ENCODE data around the gene ARHGEF28.

ARHGEF28 gene

GRCh38 chr5:73859696-73860095 is 233.7 kb downstream of the ARHGEF28 start:
- DNase-seq: no peak
- in situ Hi-C loops (cut with HindIII; ENCODE audit: low pct_ligation_motif_present, low sequenced_read_pairs): no loop called here
- Histone ChIP-seq H3K27ac (no peak overlapping the region), H3K36me3 (replicated peaks) (peaks cover 12% of the 10 kb centered on the region), H3K27me3 (replicated peaks) (no peaks in the 10 kb centered on the region), H3K4me3 (ENCODE audit: low read depth, low read length) (no peak overlapping the region)
- TF ChIP-seq CTCF (IDR thresholded peaks at IDR 0.05; ENCODE audit: low read depth, low read length, missing control alignments): no peak

GRCh38 chr5:73861313-73861988 is 235.5 kb downstream of the ARHGEF28 start:
- no peak for DNase-seq
- no peak overlapping the region for H3K27ac ChIP-seq
- H3K4me3 ChIP-seq (ENCODE audit: low read depth, low read length): no peak overlapping the region
- no peaks in the 10 kb centered on the region for H3K27me3 ChIP-seq (replicated peaks)
- peaks cover 19% of the 10 kb centered on the region for H3K36me3 ChIP-seq (replicated peaks)
- in situ Hi-C loops (cut with HindIII; ENCODE audit: low pct_ligation_motif_present, low sequenced_read_pairs): no loop called here
- no peak for TF ChIP-seq CTCF (IDR thresholded peaks at IDR 0.05; ENCODE audit: low read depth, low read length, missing control alignments)

- no peak for TF ChIP-seq CTCF (IDR thresholded peaks at IDR 0.05; ENCODE audit: low read depth, low read length, missing control alignments)
- DNase-seq: no peak
- Histone ChIP-seq H3K27ac (no peak overlapping the region), H3K27me3 (replicated peaks) (no peaks in the 10 kb centered on the region), H3K36me3 (replicated peaks) (peaks cover 21% of the 10 kb centered on the region), H3K4me3 (ENCODE audit: low read depth, low read length) (no peak overlapping the region)
- in situ Hi-C loops (cut with HindIII; ENCODE audit: low pct_ligation_motif_present, low sequenced_read_pairs): no loop called here
Measured at GRCh38 chr5:73862796-73863195, 236.8 kb downstream of the ARHGEF28 start.

GRCh38 chr5:73863876-73864275 is 237.9 kb downstream of the ARHGEF28 start:
- in situ Hi-C loops (cut with HindIII; ENCODE audit: low pct_ligation_motif_present, low sequenced_read_pairs): no loop called here
- H3K27ac ChIP-seq: no peak overlapping the region
- DNase-seq: no peak
- H3K36me3 ChIP-seq (replicated peaks): peaks cover 18% of the 10 kb centered on the region
- no peaks in the 10 kb centered on the region for H3K27me3 ChIP-seq (replicated peaks)
- TF ChIP-seq CTCF (IDR thresholded peaks at IDR 0.05; ENCODE audit: low read depth, low read length, missing control alignments): no peak
- H3K4me3 ChIP-seq (ENCODE audit: low read depth, low read length): no peak overlapping the region

- peaks cover 21% of the 10 kb centered on the region for H3K36me3 ChIP-seq (replicated peaks)
- in situ Hi-C loops (cut with HindIII; ENCODE audit: low pct_ligation_motif_present, low sequenced_read_pairs): no loop called here
- DNase-seq: no peak
Measured at GRCh38 chr5:73865315-73865714, 239.3 kb downstream of the ARHGEF28 start.

More at GRCh38 chr5:73865315-73865714, 239.3 kb downstream of the ARHGEF28 start:
- no peak for TF ChIP-seq CTCF (IDR thresholded peaks at IDR 0.05; ENCODE audit: low read depth, low read length, missing control alignments)
- no peak overlapping the region for H3K4me3 ChIP-seq (ENCODE audit: low read depth, low read length)
- H3K27me3 ChIP-seq (replicated peaks): no peaks in the 10 kb centered on the region
- no peak overlapping the region for H3K27ac ChIP-seq

Data from brain microvascular endothelial cell (primary cell).